HG03060 (cell line): ENCODE measurements around the gene MMP25.

Experiments used
- ATAC-seq: cut with Tn5 transposase; IDR thresholded peaks from one replicate; pipeline ENCODE4 v1.9.1; 2021; ENCODE audit warnings: low read depth, moderate number of reproducible peaks; ENCODE audit not compliant: unreplicated experiment

Gene MMP25

DNA sequence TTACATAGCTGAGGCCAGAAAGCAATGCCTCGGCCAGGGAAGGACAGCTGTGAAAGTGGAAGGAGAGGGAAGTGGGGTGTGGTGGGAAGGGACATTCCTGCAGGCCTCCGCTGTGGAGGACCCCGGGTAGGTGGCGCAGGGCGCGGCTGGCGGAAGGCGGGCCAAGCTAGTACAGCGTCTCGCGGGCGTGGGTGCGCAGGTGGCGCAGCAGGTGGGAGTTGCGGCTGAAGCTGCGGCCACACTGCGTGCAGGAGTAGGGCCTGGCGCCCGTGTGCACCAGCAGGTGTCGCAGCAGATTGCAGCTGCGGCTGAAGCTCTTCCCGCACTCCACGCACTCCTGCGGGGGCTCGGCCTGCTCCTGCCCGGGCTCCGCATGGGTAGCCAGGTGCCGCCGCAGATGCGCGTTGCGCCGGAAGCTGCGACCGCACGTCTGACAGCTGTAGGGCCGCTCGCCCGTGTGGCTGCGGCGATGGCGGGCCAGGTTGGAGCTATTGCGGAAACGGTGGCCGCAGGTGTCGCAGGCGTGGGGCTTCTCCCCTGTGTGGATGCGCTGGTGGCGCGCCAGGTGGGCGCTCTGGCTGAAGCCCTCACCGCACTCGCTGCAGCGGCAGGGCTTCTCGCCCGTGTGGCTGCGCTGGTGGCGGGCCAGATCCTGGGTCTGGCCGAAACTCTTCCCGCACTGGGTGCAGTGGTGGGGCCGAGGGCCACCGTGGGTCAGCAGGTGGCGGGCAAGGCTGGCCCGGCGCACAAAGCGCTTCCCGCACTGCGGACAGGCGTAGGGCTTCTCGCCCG, 42.8 kb downstream of the MMP25 start:
- no peak for ATAC-seq

DNA sequence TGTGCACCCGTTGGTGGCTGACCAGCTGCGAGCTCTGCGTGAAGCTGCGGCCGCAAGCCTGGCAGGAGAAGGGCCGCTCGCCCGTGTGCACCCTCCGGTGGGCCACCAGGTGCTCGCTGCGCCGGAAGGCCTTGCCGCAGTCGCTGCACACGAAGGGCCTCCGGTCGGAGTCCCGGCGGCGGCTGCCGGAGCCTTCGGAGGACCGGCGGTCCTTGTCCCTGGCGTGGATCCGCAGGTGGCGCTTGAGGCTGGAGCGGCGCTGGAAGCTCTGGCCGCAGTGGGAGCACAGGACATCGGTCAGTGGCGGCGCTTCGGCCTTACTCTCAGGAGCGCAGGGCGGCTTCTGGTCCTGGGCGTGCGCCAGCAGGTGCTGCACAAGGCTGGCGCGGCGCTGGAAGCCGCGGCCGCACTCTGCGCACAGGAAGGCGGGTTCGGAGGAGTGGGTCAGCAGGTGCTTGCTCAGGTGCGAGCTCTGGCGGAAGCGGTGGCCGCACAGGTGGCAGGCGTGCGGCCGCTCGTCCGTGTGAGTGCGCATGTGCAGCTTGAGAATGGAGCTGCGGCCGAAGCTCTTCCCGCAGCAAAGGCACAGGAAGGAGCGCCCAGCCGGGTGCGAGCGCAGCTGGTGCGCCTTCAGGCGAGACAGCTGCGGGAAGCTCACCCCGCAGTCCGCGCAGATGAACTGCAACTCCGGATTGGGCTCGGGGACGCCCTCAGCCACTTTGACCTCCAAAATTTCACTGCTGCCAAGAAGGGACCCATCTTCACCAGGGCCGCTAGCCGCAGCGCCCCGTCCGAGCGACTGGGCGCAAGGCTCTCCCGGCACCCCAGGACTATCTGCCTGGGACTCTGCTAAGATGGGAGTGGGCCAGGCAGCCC, 43.6 kb downstream of the MMP25 start:
- ATAC-seq, result no peak

DNA sequence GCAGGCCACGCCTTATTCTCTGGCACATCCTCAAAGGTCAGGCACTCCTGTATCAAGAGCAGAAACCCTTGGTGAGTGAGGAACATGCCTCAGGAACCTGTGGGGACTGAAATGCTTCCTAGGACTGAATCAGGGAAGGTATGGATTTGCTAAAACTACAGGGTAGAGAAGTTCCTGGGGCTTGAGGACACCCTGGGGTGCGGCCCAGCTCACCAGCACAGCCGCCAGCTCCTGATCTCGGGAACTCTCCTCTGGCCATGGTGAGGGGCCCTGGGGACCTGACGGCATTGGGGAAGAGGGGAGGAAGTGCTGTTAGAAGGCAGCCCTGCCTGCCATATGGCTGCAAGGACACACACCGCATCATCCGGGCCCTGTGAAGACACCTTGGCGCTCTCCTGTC, 45.2 kb downstream of the MMP25 start:
- ATAC-seq, result no peak

DNA sequence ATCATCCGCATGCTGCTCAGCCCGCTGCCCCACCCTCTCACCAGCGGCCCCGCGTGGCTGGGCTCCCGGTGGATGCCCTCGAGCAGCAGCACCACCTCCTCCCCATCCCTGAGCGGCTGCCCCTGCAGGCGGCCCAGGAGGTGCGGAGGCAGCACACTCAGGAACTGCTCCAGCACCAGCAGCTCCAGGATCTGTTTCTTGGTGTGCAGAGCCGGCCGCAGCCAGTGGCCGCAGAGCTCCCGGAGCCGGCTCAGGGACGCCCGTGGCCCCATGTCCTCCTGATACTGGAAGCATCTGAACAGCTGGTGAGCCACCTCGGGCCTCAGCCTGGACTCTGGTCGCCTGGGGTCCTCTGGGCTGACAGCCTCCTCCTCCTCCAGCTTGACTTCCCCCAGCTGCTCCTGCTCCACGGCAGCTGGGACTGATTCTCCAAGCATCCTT, 46.2 kb downstream of the MMP25 start:
- ATAC-seq, result no peak

DNA sequence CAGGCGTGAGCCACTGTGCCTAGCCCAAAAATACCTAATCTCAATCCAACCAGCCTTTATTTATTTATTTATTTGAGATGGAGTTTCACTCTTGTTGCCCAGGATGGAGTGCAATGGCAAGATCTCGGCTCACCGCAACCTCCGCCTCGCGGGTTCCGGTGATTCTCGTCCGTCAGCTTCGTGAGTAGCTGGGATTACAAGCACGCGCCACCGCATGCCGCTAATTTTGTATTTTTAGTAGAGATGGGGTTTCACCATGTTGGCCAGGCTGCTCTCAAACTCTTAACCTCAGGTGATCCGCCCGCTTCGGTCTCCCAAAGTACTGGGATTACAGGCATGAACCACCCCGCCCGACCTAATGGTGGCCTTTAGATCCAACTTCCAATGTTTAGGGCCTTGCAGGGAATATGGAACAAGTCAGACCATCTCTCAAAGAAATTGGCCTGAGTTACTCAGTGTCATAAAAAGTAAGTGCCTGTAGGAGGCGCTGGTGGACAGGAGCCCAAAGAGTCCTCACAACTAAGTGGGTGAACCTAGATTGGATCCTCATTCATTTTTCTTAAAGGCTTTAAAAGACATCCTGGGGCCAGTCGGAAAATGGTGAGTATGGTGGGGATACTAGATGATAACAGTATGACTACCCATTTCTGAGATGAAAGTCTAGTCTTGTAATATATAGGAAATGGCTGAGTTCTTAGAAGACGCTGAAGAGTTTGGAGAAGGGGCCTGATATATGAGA, 48.1 kb downstream of the MMP25 start:
- no peak for ATAC-seq

DNA sequence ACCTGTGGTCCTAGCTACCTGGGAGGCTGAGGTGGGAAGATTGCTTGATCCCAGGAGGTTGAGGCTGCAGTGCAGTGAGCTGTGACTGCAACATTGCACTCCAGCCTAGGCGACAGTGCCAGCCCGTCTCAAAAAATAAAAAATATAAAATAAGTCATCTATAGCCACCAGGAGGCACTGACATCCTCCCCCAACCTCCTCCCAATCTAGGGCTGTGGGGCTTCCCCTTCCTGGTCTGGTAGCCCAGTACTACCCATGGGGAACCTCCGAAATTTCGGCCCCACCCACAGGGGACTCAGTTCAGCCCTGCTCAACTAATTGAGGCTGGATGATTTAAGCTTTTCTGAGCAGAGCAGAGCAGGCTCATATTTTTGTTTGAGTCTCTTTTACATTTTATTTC, 49.5 kb downstream of the MMP25 start:
- ATAC-seq, result no peak

DNA sequence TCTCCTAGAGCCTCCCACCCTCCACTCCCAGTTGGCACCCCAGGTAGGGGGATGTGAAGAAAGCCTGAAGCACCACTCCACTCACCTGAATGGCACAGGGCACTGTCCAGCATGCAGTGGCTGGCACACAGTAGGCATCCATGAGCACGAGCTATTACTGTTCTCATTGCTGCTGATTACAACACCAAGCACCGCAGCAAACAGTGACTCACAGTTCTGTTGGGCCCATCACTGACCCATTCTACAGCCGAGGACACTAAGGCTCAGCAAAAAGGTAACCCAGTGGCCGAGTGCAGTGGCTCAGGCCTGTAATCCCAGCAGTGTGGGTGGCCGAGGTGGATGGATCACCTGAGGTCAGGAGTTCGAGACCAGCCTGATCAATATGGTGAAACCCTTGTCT, 50.0 kb downstream of the MMP25 start:
- no peak for ATAC-seq

DNA sequence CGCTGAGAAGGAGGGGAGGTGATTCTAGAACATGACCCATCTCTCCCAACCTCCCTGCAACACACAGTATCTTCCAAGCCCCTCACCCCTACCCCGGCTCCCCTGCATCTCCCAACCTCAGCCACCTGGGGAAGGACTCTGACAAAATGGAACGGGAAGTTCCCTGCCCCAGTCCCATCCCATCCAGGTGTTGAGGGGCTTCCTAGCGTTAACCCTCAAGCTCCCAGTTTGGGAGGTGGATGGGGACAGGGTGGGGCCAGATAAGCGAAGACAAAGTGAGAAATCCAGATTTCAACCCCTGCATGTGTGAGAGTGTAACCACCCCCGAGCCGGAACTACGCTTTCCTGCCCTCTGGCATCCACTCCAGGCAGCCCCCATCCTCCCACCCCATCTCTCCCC, 50.9 kb downstream of the MMP25 start:
- no peak for ATAC-seq

DNA sequence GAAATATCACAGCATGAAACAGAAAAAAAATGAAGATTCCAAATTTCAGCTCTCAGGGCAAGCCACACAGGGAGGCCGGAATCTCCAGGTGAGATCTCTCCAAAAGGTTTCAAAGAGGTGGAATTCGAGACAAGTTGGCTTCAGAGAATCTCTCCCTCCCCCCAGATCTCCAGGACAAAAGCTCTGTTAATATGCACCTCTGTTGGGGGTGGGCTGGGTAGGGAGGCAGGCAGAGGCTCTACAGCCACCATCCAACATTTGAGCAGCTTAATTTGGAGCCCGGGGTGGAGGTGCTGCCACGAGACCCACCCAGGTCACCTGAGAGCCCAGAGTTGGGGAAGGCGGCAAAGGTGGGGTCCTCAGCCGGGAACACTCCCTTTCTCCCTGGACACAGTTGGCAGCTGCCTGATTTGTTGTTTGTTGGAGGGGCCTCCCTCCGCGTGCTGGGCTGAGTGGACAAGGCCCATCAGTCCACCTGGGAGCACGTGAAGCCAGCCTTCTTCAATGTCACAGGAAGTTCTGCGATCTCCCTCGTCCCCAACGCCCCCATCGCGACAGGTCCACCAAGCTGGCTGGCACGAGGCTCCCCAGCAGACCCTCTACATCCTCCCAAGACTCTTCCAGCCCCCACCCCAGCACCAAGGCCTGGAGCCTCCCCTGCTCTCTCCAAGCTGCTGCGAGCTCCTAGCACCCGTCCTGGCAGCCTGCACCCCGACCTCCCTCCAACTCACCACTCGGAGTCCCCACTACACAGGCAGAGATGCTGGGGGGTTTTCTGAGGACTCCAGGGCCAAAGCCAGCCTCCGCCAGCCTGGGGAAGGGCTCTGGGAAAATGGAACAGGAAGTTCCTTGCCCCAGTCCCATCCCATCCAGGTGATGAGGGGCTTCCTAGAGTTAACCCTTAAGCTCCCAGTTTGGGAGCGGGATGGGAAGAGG, 52.4 kb downstream of the MMP25 start, which contains the start of gene ZSCAN10:
ZSCAN10 (minus strand) TSS at position 836 of the 936 bp plus-strand sequence. CDS start 6,357 bp downstream, outside the sequence.
- no peak for ATAC-seq

DNA sequence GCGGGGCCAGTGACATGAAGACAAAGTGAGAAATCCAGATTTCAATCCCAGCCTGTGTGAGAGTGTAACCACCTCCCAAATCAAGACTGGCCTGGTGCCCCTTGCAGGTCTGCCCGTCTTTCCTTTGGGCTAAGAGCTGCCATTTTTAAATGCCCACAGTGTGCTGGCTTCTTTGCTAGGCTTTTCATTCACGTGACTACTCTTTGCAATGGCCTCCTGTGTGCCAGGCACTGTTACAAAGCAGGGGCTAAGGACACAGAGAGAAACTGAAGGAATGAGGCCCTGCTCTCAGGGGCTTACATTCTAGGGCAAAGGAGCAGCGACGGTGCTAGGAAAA, 53.0 kb downstream of the MMP25 start:
- no peak for ATAC-seq

DNA sequence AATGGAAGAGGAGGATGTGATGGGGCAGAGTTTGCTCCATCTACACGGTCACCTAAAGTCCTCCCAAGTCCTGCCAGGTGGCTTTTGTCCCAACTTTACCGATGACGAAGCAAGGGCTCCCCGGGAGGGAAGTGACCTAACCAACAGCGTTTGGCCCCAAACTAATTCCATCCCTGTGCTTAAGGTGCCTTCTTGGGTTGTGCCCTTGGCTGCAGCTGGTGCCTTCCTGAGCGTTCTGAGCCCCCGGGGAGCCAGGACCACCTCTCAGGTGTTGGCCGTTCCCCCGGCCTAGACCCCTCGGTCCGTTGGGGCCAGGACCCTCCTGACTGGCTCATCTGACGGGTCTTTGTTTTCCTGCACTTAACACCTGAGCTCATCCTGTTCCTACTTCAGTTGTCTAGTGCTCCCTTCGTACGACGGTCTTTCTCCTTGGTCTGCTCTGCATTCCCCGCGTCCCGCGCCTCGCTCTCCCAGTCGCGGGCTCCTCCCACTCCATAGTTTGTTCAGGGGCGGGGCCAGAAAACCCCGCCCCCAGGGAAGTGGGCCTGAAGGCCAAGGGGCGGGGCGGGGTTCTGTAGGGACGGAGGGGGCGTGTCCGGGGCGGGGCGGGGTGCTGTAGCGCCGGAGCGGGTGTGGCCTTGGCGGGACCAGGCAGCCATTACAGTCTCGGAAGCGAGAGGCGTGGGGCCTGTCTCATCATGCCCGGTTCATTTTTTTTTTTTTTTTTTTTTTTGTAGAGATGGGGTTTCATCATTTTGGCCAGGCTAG, 53.6 kb downstream of the MMP25 start:
- ATAC-seq, result no peak

DNA sequence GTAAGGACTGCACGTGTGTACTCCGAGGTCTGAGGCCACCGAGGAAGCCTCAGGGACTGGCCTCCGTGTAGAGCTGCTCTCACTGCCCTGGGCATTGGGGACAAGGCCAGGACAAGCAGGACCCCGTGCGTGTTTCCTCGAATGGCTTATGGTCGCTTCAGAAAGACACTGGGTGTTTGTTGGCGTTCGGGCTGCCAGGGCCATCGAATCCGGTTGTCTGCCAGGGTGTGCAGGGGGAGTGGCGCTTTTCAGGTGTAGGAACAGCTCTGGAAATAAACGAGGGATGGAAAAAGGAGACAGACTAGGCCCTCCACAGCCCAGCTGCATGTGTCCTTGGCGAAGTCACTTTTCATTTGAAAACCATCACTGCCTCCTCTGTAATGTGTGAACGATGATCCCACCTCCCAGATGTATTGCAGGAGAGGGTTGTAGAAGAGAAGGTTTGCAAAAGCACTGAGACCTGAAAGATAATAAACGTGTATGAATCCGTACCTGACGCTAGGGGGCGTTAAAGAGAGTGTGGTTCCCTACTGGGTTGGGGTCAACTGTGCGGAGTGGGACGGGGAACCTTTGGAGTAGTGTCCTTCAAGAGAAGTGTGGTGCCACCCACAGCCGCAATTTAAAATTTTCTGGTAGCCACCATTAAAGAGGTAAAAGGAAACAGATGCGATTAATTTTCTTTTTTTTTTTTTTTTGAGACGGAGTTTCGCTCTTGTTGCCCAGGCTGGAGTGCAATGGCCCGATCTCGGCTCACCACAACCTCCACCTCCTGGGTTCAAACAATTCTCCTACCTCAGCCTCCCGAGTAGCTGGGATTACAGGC, 54.9 kb downstream of the MMP25 start:
- ATAC-seq, result no peak

DNA sequence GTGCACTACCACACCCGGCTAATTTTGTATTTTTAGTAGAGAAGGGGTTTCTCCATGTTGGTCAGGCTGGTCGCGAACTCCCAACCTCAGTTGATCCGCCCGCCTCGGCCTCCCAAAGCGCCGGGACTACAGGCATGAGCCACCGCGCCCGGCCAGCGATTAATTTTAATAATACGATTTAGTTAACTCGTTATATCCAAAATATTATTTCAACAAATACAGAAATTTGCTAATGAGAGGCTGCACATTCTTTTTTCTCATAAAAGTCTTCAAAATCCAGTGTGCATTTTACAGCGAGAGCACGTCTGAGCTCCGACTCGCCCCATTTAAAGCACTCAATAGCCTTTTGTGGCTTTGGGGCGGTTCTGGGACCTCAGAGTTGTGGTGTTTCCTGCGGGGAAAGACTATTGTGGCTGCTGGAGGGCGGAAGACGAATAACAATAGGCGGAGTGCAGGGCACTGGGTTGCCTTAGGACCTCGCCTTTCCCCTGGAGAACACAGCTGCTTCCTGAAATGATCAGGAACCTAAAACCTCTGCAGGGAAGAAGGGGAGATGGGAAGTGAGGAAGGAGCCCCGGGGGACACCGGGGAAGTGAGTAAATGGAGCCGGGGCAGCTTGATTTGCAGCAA, 55.6 kb downstream of the MMP25 start:
- ATAC-seq, result no peak

DNA sequence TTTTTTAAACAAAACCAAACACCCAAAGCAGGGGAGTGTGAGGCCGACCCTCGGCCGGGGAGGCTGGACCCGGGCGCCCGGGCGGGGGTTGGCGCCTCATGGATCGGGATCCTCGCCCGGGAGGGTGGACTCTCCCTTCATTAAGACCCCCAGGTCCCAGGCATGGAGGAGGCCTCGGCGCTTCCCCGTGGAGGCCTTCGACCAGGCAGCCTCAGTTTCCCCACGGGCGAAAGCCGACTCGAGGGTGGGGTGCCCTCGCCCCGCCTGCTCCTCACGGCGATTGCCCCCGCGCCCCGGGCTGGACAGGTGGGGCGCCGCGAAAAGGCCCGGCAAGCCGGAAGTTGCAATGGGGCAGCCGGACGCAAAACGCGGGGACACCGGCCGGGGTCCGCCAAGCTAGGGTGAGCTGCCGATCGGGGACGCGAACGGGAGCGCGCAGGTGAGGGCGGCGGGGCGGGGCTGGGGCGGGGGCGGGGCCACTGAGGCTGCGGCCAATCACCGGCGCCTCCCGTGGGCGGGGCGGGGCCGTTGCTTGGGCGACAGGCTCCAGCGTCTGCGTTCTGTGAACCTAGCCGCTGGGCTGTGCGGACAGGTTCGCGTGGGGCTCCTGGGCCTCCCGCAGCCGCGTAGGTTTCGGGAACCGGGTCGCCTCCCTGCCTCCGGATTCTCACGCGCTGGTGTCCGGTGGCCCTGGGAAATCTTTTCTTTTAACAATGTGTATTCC, 60.0 kb downstream of the MMP25 start:
- peak; percentile 77 for ATAC-seq
